Kidney epithelial cell (primary cell): Measurements from ENCODE around the gene ZNF518A. TPM values are rescaled to one million over a fixed set of nuclear protein-coding genes. Genes with fewer than 3 reads are reported as not detected.
A peak's percentile ranks its signal among the peaks of the same experiment; 100 is the strongest.

Experiments
- DNase-seq: peaks from one replicate; pipeline ENCODE4 v3.0.0-alpha.2; 2010; ENCODE audit warnings: low read depth
- H3K27me3 ChIP-seq: 2 replicates; pipeline ENCODE4 v1.6.0; 2011; ENCODE audit warnings: low read length; ENCODE audit not compliant: control insufficient read depth, insufficient read depth
- H3K36me3 ChIP-seq: 2 replicates; pipeline ENCODE4 v1.5.1; 2011; ENCODE audit warnings: low read length; ENCODE audit not compliant: control insufficient read depth, insufficient read depth
- H3K4me3 ChIP-seq: 2 replicates; pipeline ENCODE4 v1.5.1; 2011; ENCODE audit warnings: low read depth, mild to moderate bottlenecking, control low read depth, low read length
- CTCF ChIP-seq: IDR thresholded peaks from 2 replicates; pipeline ENCODE4 v1.5.1; 2011; ENCODE audit warnings: mild to moderate bottlenecking, moderate library complexity, low read length, control low read depth, inconsistent platforms; ENCODE audit not compliant: insufficient read depth, poor library complexity, severe bottlenecking
- total RNA-seq: library from RNA; depleted of rRNA; stranded (reverse); fragments of >200 nt; gene quantifications from 2 replicates; pipeline ENCODE4 v1.2.3, GENCODE V29; 2015

ZNF518A gene
- total RNA-seq, 1 donor from 2014 or later: 15.5 TPM

GRCh38 chr10:96130326-96130995 is 364 bp downstream of the ZNF518A start:
- no peaks in the 10 kb centered on the region for H3K36me3 ChIP-seq
- H3K27me3 ChIP-seq: no peaks in the 10 kb centered on the region
- no peak for TF ChIP-seq CTCF
- H3K4me3 ChIP-seq: peak overlapping the region; percentile 82
- no peak for DNase-seq

- no peaks in the 10 kb centered on the region for H3K27me3 ChIP-seq
- peak overlapping the region; percentile 82 for H3K4me3 ChIP-seq
- TF ChIP-seq CTCF: no peak
Measured at GRCh38 chr10:96131621-96132020, 1.5 kb downstream of the ZNF518A start.

GRCh38 chr10:96133135-96133534 is 3.0 kb downstream of the ZNF518A start:
- H3K27me3 ChIP-seq: no peaks in the 10 kb centered on the region
- H3K36me3 ChIP-seq: peaks cover 2% of the 10 kb centered on the region
- TF ChIP-seq CTCF: no peak
- H3K4me3 ChIP-seq: no peak overlapping the region
- no peak for DNase-seq

More at GRCh38 chr10:96131621-96132020, 1.5 kb downstream of the ZNF518A start:
- no peaks in the 10 kb centered on the region for H3K36me3 ChIP-seq
- no peak for DNase-seq

GRCh38 chr10:96136810-96137209 is 6.7 kb downstream of the ZNF518A start:
- Histone ChIP-seq H3K36me3 (peaks cover 2% of the 10 kb centered on the region), H3K4me3 (no peak overlapping the region), H3K27me3 (no peaks in the 10 kb centered on the region)
- TF ChIP-seq CTCF: no peak
- no peak for DNase-seq

- TF ChIP-seq CTCF: no peak
- no peak for DNase-seq
- Histone ChIP-seq H3K36me3 (peaks cover 2% of the 10 kb centered on the region), H3K4me3 (no peak overlapping the region), H3K27me3 (no peaks in the 10 kb centered on the region)
Measured at GRCh38 chr10:96137567-96137966, 7.5 kb downstream of the ZNF518A start.

- peaks cover 2% of the 10 kb centered on the region for H3K36me3 ChIP-seq
- H3K4me3 ChIP-seq: no peak overlapping the region
- TF ChIP-seq CTCF: no peak
- DNase-seq: no peak
- no peaks in the 10 kb centered on the region for H3K27me3 ChIP-seq
Measured at GRCh38 chr10:96138102-96138501, 8.0 kb downstream of the ZNF518A start.
